Prostate gland (tissue), 2 donors: ENCODE data around the gene ZNF804B.

Experiments
- CTCF ChIP-seq, 4 experiments: fragments of 200-600 bp in 2 of 4; fragments of 450-650 bp in 2 of 4; sonication (generic) in 2 of 4; IDR thresholded peaks; 1 replicate in 3 of 4; 2 replicates in 1 of 4; pipeline ENCODE4 v1.5.1; 2016 to 2019; ENCODE audit warnings: antibody characterized with exemption in 4 of 4, mild to moderate bottlenecking in 2 of 4, moderate library complexity in 2 of 4
- POLR2A ChIP-seq: fragments of 450-650 bp; IDR thresholded peaks from one replicate; pipeline ENCODE4 v1.6.1; 2016; ENCODE audit warnings: antibody characterized with exemption, mild to moderate bottlenecking
- POLR2AphosphoS5 ChIP-seq: sonication (generic); formaldehyde crosslinking; IDR thresholded peaks from one replicate; pipeline ENCODE4 v1.6.1; 2017; ENCODE audit warnings: antibody characterized with exemption

- no peak for TF ChIP-seq CTCF (IDR thresholded peaks at IDR 0.05)
- no peak for TF ChIP-seq POLR2AphosphoS5
- TF ChIP-seq POLR2A: no peak
Measured at GRCh38 chr7:88919478-88920131, 160.1 kb downstream of the ZNF804B start.
